Measurements from ENCODE around the gene ADH1C. TPM values are rescaled to one million over a fixed set of nuclear protein-coding genes. Genes with fewer than 3 reads are reported as not detected.

ADH1C gene
- total and polyA plus RNA-seq, 9 of the 15 experiments (the other 6 are each of a cell fraction or from before 2014, with no cell fraction given): 0.40 TPM; not detected in 8

DNA sequence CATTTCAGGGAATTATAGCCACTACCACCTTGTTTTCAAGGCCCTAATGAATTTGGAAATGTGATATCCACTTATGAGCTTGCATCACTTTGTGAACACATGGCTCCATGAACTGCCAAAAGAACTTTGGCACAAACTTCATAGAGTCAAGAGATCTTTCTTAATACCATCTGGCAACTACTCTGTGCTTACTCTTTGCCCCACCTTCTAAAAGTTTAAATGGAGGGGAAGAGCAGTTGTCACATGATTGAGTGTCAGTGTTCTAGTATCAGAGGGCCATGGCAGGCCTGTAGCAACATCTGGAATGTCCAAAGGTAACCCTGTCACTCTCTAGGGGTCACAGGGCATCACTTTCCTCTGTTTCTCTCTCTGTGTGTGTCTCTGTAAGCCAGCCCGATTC is 28.8 kb downstream of the ADH1C start:
- Histone ChIP-seq H3K36me3 (ENCODE audit: control insufficient read depth, insufficient read depth, low read length) (no peaks in the 10 kb centered on the region), H2AFZ (ENCODE audit: low read depth, low read length) (no peak overlapping the region), H3K4me1 (replicated peaks in 1 of 2; ENCODE audit: control insufficient read depth in 2 of 2, insufficient read depth in 2 of 2, low read length in 2 of 2) (no peaks in the 10 kb centered on the region), H3K27ac (ENCODE audit: extremely low read depth, low read depth, low read length) (no peak overlapping the region), H3K9me1 (ENCODE audit: control insufficient read depth, insufficient read depth, low read length) (no peaks in the 10 kb centered on the region), H3K9me3 (replicated peaks; ENCODE audit: control insufficient read depth, insufficient read depth, low read depth, low read length) (no peaks in the 10 kb centered on the region), H3K27me3 (ENCODE audit: control insufficient read depth in 2 of 2, insufficient read depth in 2 of 2, low read length in 2 of 2) (no peaks in the 10 kb centered on the region), H3K4me3 (no peak overlapping the region), H4K20me1 (replicated peaks; ENCODE audit: control insufficient read depth, insufficient read depth, low read length) (no peaks in the 10 kb centered on the region), H3K79me2 (ENCODE audit: control insufficient read depth, insufficient read depth, low read length) (no peaks in the 10 kb centered on the region), H3K4me2 (ENCODE audit: insufficient read depth, low read length) (no peak overlapping the region), H3K9ac (ENCODE audit: insufficient read depth in 1 of 2, low read depth in 2 of 2, low read length in 2 of 2) (no peak overlapping the region)
- no TSS peak for BruUV-seq (replicated peaks)
- intact Hi-C loops (cut with micrococcal nuclease): no loop called here
- POLR2A ChIA-PET: no interaction called here
- FAIRE-seq (no peak), ATAC-seq (no peak), DNase-seq (ENCODE audit: extremely low read depth in 1 of 4, low spot score in 3 of 4) (no peak)
- TF ChIP-seq SRSF7 (optimal IDR thresholded peaks at IDR 0.05; ENCODE audit: low read depth, low read length) (no peak), PHB2 (IDR thresholded peaks at IDR 0.05; ENCODE audit: low read depth) (no peak), RBM34 (IDR thresholded peaks at IDR 0.05; ENCODE audit: borderline replicate concordance, insufficient read depth, low read length) (no peak), SMARCE1 (IDR thresholded peaks at IDR 0.05) (no peak), FOXK2 (conservative IDR thresholded peaks at IDR 0.05 in 1 of 2, IDR thresholded peaks at IDR 0.05 in 1 of 2; ENCODE audit: low read depth in 2 of 2) (no peak), ZNF707 (CRISPR knock-in tag; conservative IDR thresholded peaks at IDR 0.05) (no peak), SNIP1 (IDR thresholded peaks at IDR 0.05; ENCODE audit: low read depth) (no peak), ZBED1 (IDR thresholded peaks at IDR 0.05) (no peak), RREB1 (CRISPR knock-in tag; IDR thresholded peaks at IDR 0.05) (no peak), ZNF316 (IDR thresholded peaks at IDR 0.05) (no peak), ZNF408 (CRISPR knock-in tag; IDR thresholded peaks at IDR 0.05; ENCODE audit: low read depth) (no peak), ZNF444 (CRISPR knock-in tag; IDR thresholded peaks at IDR 0.05) (no peak)
- 0% methylated on average over 1 of the region's 1 CpG for WGBS (ENCODE audit: insufficient coverage, low coverage, missing lambda C conversion rate)
- CTCF ChIA-PET (ENCODE audit: low intra/inter-chr PET ratio): no interaction called here
- in situ Hi-C loops (cut with MboI): no loop called here
